Omental fat pad (tissue), 4 donors: ENCODE measurements around the gene COL4A5. TPM values are rescaled to one million over a fixed set of nuclear protein-coding genes. Genes with fewer than 3 reads are reported as not detected.

Source experiments
- ATAC-seq: fragments of 150-250 bp; one replicate; pipeline ENCODE4 v1.9.1; 2016; ENCODE audit warnings: mild to moderate bottlenecking, moderate library complexity; ENCODE audit not compliant: low FRiP score
- DNase-seq: peaks from one replicate; pipeline ENCODE4 v3.0.0-alpha.2; 2019; ENCODE audit warnings: low spot score
- CTCF ChIP-seq, 3 donors: fragments of 450-650 bp; IDR thresholded peaks; one replicate each; pipeline ENCODE4 v1.5.1; 2016 to 2017; ENCODE audit warnings: antibody characterized with exemption in 3 of 3, mild to moderate bottlenecking in 3 of 3, moderate library complexity in 2 of 3
- small RNA-seq: library from RNA; depleted of rRNA; stranded (forward); fragments of <200 nt; gene quantifications from one replicate; pipeline ENCODE3, GENCODE V24; 2016
- total RNA-seq, 4 donors: library from RNA; depleted of rRNA; stranded (reverse); fragments of >200 nt; gene quantifications; one replicate each; pipeline ENCODE4 v1.1.0, GENCODE V29; 2016

The COL4A5 gene
- total RNA-seq, 4 donors from 2014 or later = 7.0 to 29.7 (median 10.7) TPM

GRCh38 chrX:108736509-108737479 is 297.2 kb downstream of the COL4A5 start, which contains the start of gene IRS4:
Gene IRS4, minus strand, starts transcription at chrX:108736563.
- no peak for TF ChIP-seq CTCF (IDR thresholded peaks at IDR 0.05)
- ATAC-seq = peak; percentile 20
- no peak for DNase-seq

- no peak for TF ChIP-seq CTCF (IDR thresholded peaks at IDR 0.05)
- ATAC-seq = no peak
Observed at GRCh38 chrX:108737754-108738153, 298.1 kb downstream of the COL4A5 start.

GRCh38 chrX:108740299-108740774 is 300.7 kb downstream of the COL4A5 start:
- ATAC-seq (no peak), DNase-seq (no peak)
- TF ChIP-seq CTCF (IDR thresholded peaks at IDR 0.05) = no peak

More at GRCh38 chrX:108737754-108738153, 298.1 kb downstream of the COL4A5 start:
- DNase-seq = no peak

Small RNA genes lying within 50 kb of the gene (small RNA-seq; reads per million reads assigned to genes)
- not detected for gene RF00019

Other genes starting within 250 kb of the COL4A5 start
- gene COL4A6, start 1.4 kb upstream of the COL4A5 start, total RNA-seq = 1 to 10 TPM in 3 of 4 donors, under 1 TPM in 1; 0.38 to 4.5 (median 2.4) TPM